HG03159 (cell line): Measurements from ENCODE around the gene HAPSTR1.
"Not testable (repeated sequence)": the region's sequence is repeated elsewhere in the genome, so short reads cannot be mapped to it uniquely, and the experiment has no call there.

Source experiments
- ATAC-seq: cut with Tn5 transposase; IDR thresholded peaks from one replicate; pipeline ENCODE4 v1.9.1; 2021; ENCODE audit warnings: mild to moderate bottlenecking, moderate library complexity; ENCODE audit not compliant: unreplicated experiment

Gene HAPSTR1

DNA sequence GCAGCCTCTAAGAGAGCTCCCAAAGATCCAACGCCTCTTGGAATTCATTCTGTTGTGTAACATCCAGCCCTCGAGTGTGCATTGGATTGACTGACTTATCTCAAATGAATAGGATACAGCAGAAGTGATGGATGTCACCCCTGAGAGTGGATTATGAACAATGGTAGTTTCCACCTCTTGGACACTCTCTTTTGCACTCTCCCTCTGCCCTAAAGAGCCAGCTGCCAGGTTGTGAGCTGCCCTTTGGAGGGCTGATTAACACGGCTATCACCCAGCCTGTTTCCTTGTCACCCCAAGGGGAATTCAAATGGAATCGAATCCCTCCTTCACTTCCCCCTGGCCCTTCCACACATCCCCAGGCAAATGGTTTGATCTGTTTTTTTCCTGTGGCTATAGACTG, 21.2 kb upstream of the HAPSTR1 start:
- no peak for ATAC-seq

DNA sequence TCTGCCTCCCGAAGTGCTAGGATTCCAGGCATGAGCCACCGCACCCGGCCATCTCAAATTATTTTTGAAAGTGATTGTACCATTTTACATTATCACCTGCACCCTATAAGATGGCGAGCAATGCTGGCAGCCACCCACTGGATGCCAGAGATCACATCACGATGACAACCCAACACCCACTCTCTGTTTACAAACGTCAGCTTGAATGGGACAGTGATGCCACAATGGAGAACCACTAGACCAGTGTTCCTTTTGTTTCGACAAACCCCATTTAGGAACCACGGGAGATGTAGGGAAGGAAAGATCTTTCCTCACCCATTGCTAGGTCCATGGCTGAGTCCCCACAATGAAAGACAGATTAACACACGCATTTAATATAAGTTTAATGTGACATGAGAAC, 20.1 kb upstream of the HAPSTR1 start:
- no peak for ATAC-seq

DNA sequence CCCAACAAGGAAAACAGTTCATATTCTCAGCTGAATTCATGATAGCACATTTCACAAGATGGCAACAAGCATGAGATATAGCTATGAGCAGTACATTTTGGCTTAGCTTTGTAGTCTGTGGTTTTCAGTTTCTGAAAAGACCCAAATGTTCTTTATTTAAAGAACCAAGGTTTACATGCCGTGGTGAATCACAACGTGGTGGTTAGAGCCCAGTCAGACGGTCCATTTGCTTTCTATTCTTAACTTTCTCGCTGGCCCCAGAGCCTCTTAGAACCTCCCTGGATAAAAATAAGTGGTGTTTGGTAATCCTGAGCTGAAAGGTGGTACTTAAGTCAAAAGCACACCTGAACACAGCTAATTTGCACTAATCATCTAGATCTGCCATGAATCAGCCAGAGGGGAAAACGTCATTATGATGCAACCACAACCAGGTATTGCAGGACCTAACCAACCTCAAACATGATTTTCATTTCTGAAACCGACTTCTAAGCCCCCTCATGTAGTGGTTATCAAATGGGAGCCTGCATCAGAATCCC, 18.6 kb upstream of the HAPSTR1 start:
- ATAC-seq, result peak; percentile 54

DNA sequence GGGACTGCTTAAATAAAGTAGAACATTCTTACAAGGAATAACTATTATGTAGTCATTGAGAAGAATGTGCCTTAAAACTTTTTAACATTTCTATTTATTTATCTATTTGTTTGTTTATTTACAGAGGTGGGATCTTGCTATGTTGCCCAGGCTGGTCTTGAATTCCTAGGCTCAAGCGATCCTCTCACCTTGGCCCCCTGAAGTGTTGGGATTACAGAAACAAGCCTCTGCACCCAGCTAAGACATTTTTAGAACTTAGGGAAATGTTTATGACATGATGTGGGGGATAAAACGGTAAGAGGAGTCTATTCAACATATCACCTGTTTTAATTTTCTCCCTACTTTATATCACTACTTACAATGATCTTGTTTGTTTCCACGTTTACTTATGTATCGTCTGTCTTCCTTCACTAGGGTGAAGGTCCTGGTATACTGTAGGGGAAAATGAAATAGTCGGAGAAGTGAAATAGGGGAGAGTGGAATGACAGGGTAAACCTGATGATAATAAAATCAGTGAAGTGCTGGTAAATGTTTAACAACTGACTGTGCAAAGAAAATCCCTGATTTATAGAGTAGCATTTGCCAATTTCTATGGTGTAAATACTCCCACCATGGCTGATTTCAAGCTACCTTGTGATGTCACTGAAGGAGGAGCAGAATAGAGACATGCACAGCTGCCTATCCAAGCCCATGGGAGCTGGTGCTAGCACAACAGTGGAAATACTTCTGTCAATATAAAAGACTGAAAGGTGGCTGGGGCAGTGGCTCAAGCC, 16.0 kb upstream of the HAPSTR1 start:
- ATAC-seq, result no peak

DNA sequence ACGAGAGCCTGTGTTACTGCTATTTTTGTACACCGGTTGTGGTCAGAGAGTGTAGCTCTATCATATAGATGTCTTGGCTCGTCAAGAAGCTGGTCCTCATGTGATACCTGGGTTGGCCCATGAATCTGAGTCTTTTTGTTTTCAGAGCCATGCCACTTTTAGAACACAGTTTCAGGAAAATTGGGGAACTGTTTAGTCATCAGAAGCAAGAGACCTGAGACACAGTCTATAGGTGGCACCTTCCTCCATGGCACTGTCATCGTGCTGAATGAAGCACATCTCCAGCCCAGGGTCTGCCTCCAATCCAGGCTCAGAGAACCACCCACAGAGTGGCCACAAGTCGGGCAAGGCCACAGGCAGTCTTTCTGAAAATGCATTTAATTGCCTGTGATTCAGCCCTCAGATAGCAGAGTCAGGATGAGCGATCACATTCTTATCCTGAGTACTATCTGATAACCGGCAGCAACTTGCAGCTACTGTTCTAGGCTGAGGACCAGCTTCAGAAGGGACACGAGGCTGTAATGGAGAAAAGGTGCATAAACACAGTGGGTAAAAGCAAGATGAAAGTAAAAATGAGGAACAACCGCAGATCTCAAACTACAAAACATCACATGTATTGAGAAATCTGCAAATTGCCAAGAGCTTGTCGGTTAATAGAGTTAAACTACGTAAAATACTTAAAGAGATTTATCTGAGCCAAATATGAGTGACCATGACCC, 14.2 kb upstream of the HAPSTR1 start:
- no peak for ATAC-seq

DNA sequence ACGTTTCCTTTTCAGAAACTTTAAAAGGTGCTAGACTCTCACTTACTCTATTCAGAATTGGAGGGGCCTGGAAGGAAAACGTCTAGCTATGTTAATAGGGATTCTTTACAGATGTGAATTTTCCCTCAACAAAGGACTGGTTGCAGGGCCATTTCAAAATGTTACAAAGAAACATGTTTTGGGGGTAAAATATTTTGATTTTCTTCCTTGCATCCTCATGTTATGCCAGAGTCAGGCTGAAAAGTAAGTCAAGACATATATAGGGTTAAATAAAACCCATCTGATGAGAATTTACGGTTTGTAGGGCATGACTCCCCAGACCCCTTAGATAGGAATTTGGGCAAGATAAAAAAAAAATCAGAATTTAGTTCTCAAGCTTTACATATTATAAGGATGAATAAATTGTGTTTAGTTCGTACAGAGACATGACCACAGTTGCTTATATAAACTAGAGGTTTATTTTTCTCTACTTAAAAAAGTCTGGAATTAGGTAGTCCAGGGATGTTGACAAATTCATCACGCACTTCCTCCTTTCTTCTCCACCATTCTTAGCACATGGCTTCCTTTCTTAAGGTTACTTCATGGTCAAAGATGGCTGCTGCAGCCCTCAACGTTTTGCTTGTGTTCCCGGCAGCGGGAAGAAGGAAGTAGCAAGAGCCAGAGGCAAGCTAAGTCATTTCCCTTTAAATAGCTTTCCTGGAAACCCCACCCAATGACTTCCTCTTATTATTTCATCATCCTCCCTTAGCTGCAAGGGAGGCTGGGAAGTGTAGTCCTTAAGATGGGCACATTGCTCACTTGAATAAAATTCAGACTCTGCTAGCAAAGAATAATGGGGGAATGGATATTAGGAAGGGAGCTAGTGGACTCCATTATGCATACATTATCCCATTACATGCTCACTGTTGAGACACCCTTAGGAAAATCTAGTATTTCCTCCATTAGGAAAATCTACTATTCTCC, 12.7 kb upstream of the HAPSTR1 start:
- ATAC-seq, result not testable (repeated sequence)

DNA sequence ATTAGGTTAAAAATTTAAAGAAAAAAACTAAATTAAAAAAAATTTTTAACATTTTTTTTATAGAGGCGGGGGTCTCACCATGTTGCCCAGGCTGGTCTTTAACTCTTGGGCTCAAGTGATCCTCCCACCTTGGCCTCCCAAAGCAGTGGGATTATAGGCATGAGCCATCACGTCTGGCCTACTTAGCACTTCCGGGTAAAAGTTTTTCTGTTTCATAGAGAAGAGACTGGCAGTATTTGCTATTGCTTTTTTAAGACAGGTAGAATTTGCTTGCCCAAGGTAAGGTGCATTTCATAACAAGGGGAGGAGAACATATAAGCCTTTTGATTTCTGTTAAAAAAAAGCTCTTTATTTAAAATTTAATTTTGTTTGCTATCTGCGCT, 12.0 kb upstream of the HAPSTR1 start:
- ATAC-seq, result no peak

DNA sequence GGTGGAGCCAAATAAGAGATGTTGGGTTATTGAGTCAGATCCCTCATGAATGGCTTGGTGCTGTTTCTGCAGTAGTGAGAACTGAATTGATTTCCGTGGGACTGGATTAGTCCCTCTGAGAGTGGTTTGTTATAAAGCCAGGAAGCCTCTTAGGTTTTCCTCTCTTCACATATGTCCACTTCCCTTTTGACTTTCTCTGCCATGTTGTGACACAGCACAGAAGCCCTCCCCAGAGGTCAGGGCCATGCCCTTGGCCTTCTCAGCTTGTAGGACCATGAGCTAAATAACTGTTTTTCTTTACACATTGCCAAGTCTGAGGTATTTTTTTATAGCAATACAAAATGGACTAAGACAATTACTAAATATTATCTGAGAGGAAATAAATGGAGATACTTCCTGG, 10.3 kb upstream of the HAPSTR1 start:
- ATAC-seq, result no peak

DNA sequence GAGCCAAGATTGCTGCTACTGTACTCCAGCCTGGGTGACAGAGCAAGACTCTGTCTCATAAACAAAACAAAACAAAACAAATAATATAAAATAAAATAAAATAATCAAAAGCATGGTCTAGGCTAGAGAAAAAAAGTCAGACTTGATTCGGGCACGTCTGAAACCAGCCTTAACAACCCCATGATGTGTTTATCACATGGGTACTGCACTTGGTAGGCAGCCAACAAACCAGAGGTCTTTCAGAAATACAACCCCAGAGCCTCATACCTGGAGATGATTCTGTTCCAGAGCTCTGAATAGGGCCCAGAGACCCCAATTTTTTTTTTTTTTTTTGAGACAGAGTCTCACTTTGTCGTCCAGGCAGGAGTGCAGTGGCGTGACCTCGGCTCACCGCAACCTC, 9.6 kb upstream of the HAPSTR1 start:
- no peak for ATAC-seq

DNA sequence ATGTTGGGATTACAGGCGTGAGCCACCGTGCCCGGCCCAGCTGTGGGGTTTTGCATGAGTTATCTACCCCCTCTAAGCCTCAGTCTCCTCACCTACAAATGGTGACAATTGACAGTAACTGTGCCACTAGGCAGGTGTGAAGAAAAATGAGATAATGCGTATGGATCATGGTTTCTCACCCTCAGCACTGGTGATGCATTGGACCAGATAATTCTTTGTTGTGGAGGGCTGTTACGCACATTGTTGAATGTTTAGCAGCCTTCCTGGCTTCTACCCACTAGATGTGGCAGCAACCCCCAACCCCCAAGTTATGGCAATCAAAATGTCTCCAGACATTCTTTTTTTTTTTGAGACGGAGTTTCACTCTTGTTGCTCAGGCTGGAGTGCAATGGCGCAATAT, 9.0 kb upstream of the HAPSTR1 start:
- ATAC-seq, result no peak

DNA sequence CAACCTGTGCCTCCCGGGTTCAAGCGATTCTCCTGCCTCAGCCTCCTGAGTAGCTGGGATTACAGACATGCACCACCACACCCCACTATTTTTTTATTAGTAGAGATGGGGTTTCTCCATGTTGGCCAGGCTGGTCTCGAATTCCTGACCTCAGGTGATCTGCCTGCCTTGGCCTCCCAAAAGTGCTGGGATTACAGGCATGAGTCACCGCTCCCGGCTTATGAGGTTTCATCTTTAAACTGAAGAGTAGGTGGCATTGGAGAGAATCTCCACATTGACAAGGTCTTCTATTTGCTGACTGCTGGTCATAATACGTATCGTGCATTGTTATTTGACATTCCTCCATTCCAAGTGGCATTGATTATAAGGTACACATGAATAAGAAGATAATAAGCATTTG, 3.7 kb upstream of the HAPSTR1 start:
- not testable (repeated sequence) for ATAC-seq

DNA sequence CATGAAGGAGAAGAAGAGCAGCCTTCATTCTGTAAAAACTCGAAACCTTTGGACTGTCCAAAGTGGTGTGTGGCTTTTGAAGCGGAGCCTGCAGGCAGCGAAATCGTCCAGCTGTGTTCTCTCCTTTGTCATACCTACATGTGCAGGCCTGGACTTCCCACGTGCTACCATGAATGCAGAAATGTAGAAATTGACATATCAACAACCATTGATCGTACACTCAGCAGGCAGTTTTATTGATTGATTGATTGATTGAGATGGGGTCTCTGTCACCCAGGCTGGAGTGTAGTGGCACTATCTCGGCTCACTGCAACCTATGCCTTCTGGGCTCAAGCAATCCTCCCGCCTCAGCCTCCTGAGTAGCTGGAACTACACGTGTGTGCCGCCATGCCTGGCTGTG, 2.6 kb upstream of the HAPSTR1 start:
- ATAC-seq, result no peak

DNA sequence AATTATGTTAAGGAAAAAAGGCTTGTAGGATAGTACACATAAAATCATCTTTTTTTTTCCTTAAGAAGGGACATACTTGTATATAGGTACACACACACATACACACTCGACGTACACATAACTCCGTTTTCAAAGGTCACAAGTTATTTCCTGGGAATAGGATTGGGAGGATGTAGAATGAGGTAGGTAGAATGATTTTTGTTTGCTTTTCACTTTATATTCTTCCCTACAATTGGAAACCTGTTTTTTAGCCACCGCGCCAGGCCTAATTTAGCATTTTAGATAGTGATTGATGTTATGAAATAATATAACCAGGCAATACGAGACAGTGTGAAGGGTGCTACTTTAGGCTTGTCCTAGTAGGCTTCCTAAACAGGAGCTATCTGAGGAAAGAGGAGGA, 1.8 kb upstream of the HAPSTR1 start:
- ATAC-seq, result no peak

DNA sequence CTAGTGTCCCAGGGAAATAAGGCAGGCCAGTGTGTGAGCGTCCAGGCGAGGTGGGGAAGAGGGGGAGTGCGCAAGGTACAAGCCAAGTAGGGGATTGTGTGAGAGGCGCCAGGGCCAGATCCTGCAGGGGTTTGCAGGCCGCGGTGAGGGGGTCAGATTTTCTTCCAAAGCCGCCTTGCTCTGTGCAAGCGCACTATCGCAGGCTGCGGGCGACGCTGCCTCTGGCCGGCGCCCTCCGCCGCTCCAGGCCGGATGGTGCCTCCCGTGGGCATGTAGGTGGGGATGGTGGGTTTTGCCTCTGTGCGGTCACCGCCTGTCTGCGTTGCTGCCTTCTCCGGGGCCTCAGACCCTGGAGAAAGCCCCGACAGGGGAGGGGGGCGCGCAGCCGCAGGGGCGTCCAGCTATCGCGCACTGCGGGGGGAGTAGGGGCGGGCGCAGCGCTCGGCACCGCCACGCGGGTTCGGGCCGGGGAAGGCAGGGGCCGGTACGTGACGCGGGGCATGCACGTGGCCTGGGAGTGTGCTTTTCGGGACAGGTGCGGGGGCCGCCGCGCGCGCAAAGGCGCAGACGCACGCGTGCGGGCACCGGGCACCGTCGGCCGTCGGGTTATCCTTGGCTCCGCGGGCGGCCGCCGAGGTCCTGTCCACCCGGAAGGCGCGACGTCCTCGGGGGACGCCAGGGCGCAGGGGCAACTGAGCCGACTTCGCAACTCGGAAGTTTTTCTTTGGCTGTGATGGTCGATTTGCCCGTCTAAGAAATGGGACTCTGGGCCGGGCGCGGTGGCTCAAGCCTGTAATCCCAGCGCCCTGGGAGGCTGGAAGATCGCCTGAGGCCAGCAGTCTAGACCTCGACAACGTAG, 1.1 kb upstream of the HAPSTR1 start:
- ATAC-seq, result no peak

DNA sequence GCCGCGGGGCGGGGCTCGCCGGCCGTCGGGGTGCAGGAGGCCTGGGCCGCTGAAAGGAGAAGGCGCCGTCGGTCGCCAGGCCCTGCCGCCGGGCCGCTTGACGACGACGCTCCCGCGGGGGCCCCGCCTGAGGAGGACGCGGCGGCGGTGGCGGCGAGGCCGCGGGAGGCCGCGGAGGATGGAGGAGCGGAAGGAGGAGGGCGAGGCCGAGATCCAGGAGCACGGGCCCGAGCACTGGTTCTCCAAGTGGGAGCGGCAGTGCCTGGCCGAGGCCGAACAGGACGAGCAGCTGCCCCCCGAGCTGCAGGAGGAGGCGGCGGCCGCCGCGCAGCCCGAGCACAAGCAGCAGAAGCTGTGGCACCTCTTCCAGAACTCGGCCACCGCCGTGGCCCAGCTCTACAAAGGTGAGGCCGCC, 430 bp downstream of the HAPSTR1 start:
- peak; percentile 12 for ATAC-seq

DNA sequence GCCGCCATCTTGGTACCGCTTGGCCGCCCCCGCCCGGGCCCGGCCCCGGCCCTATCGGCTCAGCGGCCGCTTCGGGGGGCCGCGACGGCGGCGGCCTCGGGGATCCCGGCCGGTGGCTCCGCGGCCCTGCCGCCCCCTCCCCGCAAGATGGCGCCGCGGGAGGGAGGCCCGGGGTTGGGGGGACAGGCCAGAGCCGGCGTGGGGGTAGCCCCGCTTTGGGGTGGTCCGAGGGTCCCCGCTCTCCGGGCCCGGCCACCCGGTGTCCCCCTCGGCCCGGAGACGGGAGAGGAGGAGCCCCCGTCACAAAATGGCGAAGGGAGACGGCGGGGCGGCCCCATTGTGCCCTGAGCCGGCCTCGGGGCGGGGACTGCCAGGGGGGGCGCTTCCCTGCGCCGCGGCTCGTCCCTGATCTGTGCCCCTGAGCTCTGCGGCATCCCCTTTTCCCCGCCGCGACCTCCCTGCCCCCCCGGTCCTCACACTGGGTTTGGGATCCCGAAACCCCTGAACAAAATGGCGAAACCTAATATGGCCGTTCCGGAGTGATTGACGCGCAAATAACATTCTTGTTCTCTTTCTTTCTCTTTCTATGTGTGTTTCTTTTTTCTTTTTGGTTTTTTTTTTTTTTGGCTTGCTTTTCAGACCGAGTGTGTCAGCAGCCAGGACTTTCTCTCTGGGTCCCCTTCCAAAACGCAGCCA, 986 bp downstream of the HAPSTR1 start:
- ATAC-seq, result peak; percentile 2

DNA sequence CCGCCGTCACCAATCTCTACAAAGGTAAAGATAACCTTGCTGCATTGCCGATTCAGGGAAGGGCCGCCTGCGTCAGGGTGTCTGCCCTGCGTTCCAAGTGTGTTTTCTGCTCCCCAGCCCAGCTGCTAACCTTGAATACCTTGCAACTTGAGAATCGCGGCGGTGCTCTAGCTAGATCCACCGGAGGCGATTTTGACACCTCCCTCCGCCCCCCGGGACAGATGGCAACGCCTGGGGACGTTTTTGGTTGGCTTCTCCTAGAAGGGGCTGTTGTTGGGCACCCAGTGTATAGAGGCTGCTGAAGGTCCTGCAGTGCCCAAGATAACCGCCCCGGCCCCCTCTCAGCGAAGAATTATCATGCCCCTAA, 1.5 kb downstream of the HAPSTR1 start:
- no peak for ATAC-seq

DNA sequence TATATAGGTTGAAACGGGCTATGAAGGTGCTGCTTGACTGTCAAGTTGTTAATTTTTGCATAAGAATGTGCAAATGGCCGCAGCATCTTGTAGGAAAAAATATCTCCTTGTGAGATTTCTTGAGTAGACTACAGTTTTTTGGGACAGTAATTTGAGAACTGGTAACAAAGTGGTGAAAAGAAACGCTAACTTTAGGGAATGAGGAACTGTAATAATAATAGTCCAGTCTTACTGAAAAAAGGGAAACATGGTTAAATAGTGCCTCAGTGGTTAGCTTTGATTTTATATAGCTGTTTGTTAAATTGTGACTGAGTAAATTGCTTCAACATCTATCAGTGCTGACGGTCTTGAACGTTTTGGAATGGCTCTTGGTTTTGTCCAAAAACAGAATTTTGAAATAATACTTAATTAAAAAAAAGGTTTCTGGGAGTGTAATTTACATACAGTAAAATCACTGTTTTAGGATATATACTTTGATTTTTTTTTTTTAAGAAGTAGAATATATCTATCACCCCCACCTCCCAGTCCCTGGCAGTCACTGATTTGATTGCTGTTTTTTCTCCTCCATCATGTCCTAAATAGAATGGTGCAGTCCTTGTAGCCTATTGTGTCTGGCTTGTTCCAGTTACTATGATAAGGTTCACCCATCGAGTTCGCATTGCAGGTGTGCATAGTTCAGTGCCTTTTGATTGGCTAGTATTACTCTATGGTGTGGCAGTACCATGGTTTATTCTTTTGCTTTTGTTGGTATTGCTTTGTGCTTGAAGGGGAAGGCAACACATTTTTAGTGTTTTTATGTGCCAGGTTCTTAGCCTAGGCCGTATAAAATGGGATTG, 2.8 kb downstream of the HAPSTR1 start:
- no peak for ATAC-seq

DNA sequence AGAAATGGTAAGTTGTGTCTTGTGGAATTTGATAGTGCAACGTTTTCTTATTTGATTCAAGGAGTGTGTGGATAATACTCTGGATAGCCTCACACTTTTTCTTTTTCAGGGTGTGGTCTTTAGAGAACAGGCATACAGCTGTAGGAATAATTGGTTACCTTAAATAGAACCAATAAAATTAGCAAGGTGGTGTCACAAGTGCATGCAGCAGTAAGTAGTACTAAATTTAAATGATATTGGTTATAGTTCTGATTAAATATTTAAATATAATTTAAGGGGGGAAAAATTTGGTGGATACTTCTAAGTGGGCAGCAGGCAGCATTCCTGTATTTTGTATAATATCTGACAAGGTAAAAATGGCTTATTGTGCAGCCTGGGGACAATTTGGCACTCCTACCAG, 3.7 kb downstream of the HAPSTR1 start:
- ATAC-seq, result no peak
